Stomach (tissue), 4 donors: Measurements from ENCODE around the gene CD38.

Experiments used
- CTCF ChIP-seq, 7 experiments: fragments of 450-650 bp in 4 of 7; fragments of 200-600 bp in 3 of 7; sonication (generic) in 3 of 7; IDR thresholded peaks; one replicate each; pipeline ENCODE4 v1.5.1; 2016 to 2019; ENCODE audit warnings: antibody characterized with exemption in 7 of 7, control low read depth in 2 of 7, mild to moderate bottlenecking in 1 of 7
- POLR2A ChIP-seq, 4 donors: fragments of 450-650 bp; IDR thresholded peaks; one replicate each; pipeline ENCODE4 v1.6.1; 2016; ENCODE audit warnings: antibody characterized with exemption in 4 of 4, control low read depth in 2 of 4, mild to moderate bottlenecking in 1 of 4, moderate library complexity in 1 of 4

- TF ChIP-seq CTCF (IDR thresholded peaks at IDR 0.05) (no peak), POLR2A (IDR thresholded peaks at IDR 0.05) (no peak)
Observed at GRCh38 chr4:15735536-15735935, 42.6 kb upstream of the CD38 start.
